IMR-90 (cell line): ENCODE results near the gene PRKCE. TPM values are rescaled to one million over a fixed set of nuclear protein-coding genes. Genes with fewer than 3 reads are reported as not detected.

Experiments
- ATAC-seq: fragments of 200-7000 bp; cut with Tn5 transposase; 2 replicates; pipeline ENCODE4 v1.9.1; 2020; ENCODE audit warnings: low read depth, mild to moderate bottlenecking, moderate library complexity
- BruUV-seq: library from RNA; stranded (reverse); fragments of 400-500 nt; replicated peaks from 2 replicates; lab custom pipeline; 2021; lab: Mats Ljungman, UMichigan
- CTCF ChIA-PET: fragments of 300-600 bp; formaldehyde crosslinking; extraction: SDS; loops from one replicate; lab custom pipeline; 2021; ENCODE audit warnings: antibody characterized with exemption; lab: Yijun Ruan, JAX
- POLR2A ChIA-PET: fragments of 300-600 bp; sonication (Branson Sonifier 250); formaldehyde crosslinking; loops from one replicate; lab custom pipeline; 2022; ENCODE audit warnings: antibody characterized with exemption; ENCODE audit not compliant: unreplicated experiment; lab: Charles Lee
- DNase-seq: peaks from one replicate; pipeline ENCODE4 v3.0.0; 2013
- H2AFZ ChIP-seq: replicated peaks from 2 replicates; pipeline ENCODE3; 2013; ENCODE audit warnings: low read length, mild to moderate bottlenecking; ENCODE audit not compliant: poor library complexity
- H2AK5ac ChIP-seq: 2 replicates; pipeline ENCODE4 v1.6.1; 2013; ENCODE audit warnings: low read depth, low read length, inconsistent platforms
- H2AK9ac ChIP-seq: replicated peaks from 2 replicates; pipeline ENCODE3; 2013; ENCODE audit warnings: mild to moderate bottlenecking, low read depth, low read length, moderate library complexity; ENCODE audit not compliant: poor library complexity
- H2BK120ac ChIP-seq: 2 replicates; pipeline ENCODE4 v1.6.1; 2013; ENCODE audit warnings: low read depth, low read length, inconsistent platforms
- H2BK15ac ChIP-seq: 3 replicates; pipeline ENCODE4 v1.6.1; 2013; ENCODE audit warnings: low read depth, low read length, inconsistent platforms
- H2BK20ac ChIP-seq: 2 replicates; pipeline ENCODE4 v1.6.1; 2013; ENCODE audit warnings: low read depth, mild to moderate bottlenecking, inconsistent platforms, low read length, moderate library complexity
- H2BK5ac ChIP-seq: 2 replicates; pipeline ENCODE4 v1.6.1; 2013; ENCODE audit warnings: mild to moderate bottlenecking, low read depth, low read length, inconsistent platforms; ENCODE audit not compliant: poor library complexity, severe bottlenecking
- H3K14ac ChIP-seq: replicated peaks from 2 replicates; pipeline ENCODE4 v1.6.1; 2013; ENCODE audit warnings: low read depth, low read length, inconsistent platforms
- H3K18ac ChIP-seq: 2 replicates; pipeline ENCODE4 v1.6.1; 2013; ENCODE audit warnings: low read depth, low read length, control low read depth
- H3K23ac ChIP-seq: 2 replicates; pipeline ENCODE4 v1.6.1; 2013; ENCODE audit warnings: low read depth, low read length, inconsistent platforms
- H3K27ac ChIP-seq: 2 replicates; pipeline ENCODE4 v1.5.1; 2013; ENCODE audit warnings: mild to moderate bottlenecking, control low read depth, low read length; ENCODE audit not compliant: insufficient read depth
- H3K27me3 ChIP-seq: 2 replicates; pipeline ENCODE4 v1.6.1; 2013; ENCODE audit warnings: low read length; ENCODE audit not compliant: control insufficient read depth, insufficient read depth
- H3K36me3 ChIP-seq: 2 replicates; pipeline ENCODE4 v1.6.1; 2013; ENCODE audit warnings: low read length, mixed read lengths; ENCODE audit not compliant: control insufficient read depth, insufficient read depth
- H3K4ac ChIP-seq: 2 replicates; pipeline ENCODE4 v1.6.1; 2013; ENCODE audit warnings: low read depth, low read length, inconsistent platforms
- H3K4me1 ChIP-seq: 2 replicates; pipeline ENCODE4 v1.6.1; 2013; ENCODE audit warnings: low read length, mixed read lengths; ENCODE audit not compliant: control insufficient read depth, insufficient read depth
- H3K4me2 ChIP-seq: 2 replicates; pipeline ENCODE4 v1.6.1; 2013; ENCODE audit warnings: low read depth, mild to moderate bottlenecking, control low read depth, low read length, moderate library complexity
- H3K4me3 ChIP-seq: 2 replicates; pipeline ENCODE4 v1.5.1; 2013; ENCODE audit warnings: low read depth, mild to moderate bottlenecking, control low read depth, low read length, moderate library complexity; ENCODE audit not compliant: insufficient read depth
- H3K56ac ChIP-seq: 2 replicates; pipeline ENCODE4 v1.6.1; 2013; ENCODE audit warnings: low read length, inconsistent platforms; ENCODE audit not compliant: insufficient read depth; ENCODE audit errors: extremely low read depth
- H3K79me1 ChIP-seq, 2 experiments: 2 replicates each; pipeline ENCODE4 v1.6.1; 2013; ENCODE audit warnings: low read length in 2 of 2, inconsistent platforms in 1 of 2, low read depth in 1 of 2
- H3K9ac ChIP-seq: 2 replicates; pipeline ENCODE4 v1.6.1; 2013; ENCODE audit warnings: low read depth, low read length, control low read depth
- H3K9me1 ChIP-seq: 2 replicates; pipeline ENCODE4 v1.6.1; 2013; ENCODE audit warnings: low read length, inconsistent platforms; ENCODE audit not compliant: insufficient read depth
- H3K9me3 ChIP-seq: 2 replicates; pipeline ENCODE4 v1.6.1; 2013; ENCODE audit warnings: low read length; ENCODE audit not compliant: control insufficient read depth, insufficient read depth
- H4K20me1 ChIP-seq: 2 replicates; pipeline ENCODE4 v1.6.1; 2013; ENCODE audit warnings: low read length, inconsistent platforms; ENCODE audit not compliant: insufficient read depth
- H4K5ac ChIP-seq: 2 replicates; pipeline ENCODE4 v1.6.1; 2013; ENCODE audit warnings: mild to moderate bottlenecking, low read depth, low read length, control low read depth
- H4K8ac ChIP-seq, 2 experiments: 2 replicates each; pipeline ENCODE4 v1.6.1; 2013; ENCODE audit warnings: low read depth in 2 of 2, low read length in 2 of 2, control low read depth in 1 of 2, inconsistent platforms in 1 of 2
- H4K91ac ChIP-seq: 2 replicates; pipeline ENCODE4 v1.6.1; 2013; ENCODE audit warnings: low read depth, low read length, inconsistent platforms; ENCODE audit not compliant: insufficient read depth
- ELK1 ChIP-seq: fragments of 150-350 bp; IDR thresholded peaks from 2 replicates; pipeline ENCODE4 v1.6.1; 2016; ENCODE audit warnings: low read depth, mild to moderate bottlenecking, low read length, moderate library complexity, borderline replicate concordance
- MAFK ChIP-seq: IDR thresholded peaks from 2 replicates; pipeline ENCODE4 v1.6.1; 2012; ENCODE audit warnings: low read depth, low read length, improper control_type of control experiment
- WGBS, 2 experiments: methylation state at CpG; one replicate each; pipeline versions ENCODE4 v1.1.5 to v1.1.7; 2013; ENCODE audit warnings: missing lambda C conversion rate in 2 of 2; ENCODE audit not compliant: insufficient read length in 1 of 2; ENCODE audit errors: extremely low coverage in 2 of 2; 5-methylcytosine and 5-hydroxymethylcytosine counted together
- dilution Hi-C: fragments of 300-500 bp; cut with HindIII; formaldehyde crosslinking; loops from one replicate; pipeline ENCODE4 v1.14.3; 2018; ENCODE audit warnings: low sequenced_read_pairs; ENCODE audit not compliant: unreplicated experiment
- in situ Hi-C: fragments of 300-500 bp; cut with MboI; formaldehyde crosslinking; loops from 3 replicates; pipeline ENCODE4 v1.14.3; 2019; ENCODE audit warnings: low sequenced_read_pairs, inconsistent platforms, mixed read lengths
- intact Hi-C: fragments of 100-400 bp; cut with micrococcal nuclease; formaldehyde crosslinking; loops from 2 replicates; pipeline ENCODE4 v1.10.0; 2022
- polyA plus RNA-seq, 3 experiments: library from polyadenylated mRNA; depleted of rRNA; stranded (reverse); fragments of >200 nt; gene quantifications; 2 replicates each; pipeline ENCODE4 v1.2.3, GENCODE V29; 2012; ENCODE audit warnings: low replicate concordance in 1 of 3
- total RNA-seq: library from RNA; depleted of rRNA; stranded (reverse); fragments of >200 nt; gene quantifications from 2 replicates; pipeline ENCODE4 v1.2.3, GENCODE V29; 2012

The PRKCE gene
- total and polyA plus RNA-seq, 2 of the 4 experiments (the other 2 are of a cell fraction), result 8.1 to 32.4 TPM

GRCh38 chr2:46071074-46071473 is 419.6 kb downstream of the PRKCE start:
- Histone ChIP-seq H3K18ac (peak overlapping the region; percentile 81), H2AFZ (no peak overlapping the region), H3K14ac (peak overlapping the region; percentile 92), H3K27ac (peak overlapping the region; percentile 86; the same call in 1 of the 2 replicates), H2BK120ac (peak overlapping the region; percentile 99), H2AK5ac (peak overlapping the region; percentile 96), H3K36me3 (no peaks in the 10 kb centered on the region), H3K9me3 (no peaks in the 10 kb centered on the region), H4K8ac (peak overlapping the region; percentile 62 to 95), H4K5ac (peak overlapping the region; percentile 15), H2BK5ac (peak overlapping the region; percentile 94), H2BK15ac (peak overlapping the region; percentile 96), H3K27me3 (no peaks in the 10 kb centered on the region), H3K4me2 (no peak overlapping the region), H3K9me1 (peaks cover 27% of the 10 kb centered on the region), H3K23ac (peak overlapping the region; percentile 80; the same call in 1 of the 2 replicates), H2BK20ac (peak overlapping the region; percentile 96), H3K4ac (peak overlapping the region; percentile 99), H3K79me1 (peaks cover 18 to 56% of the 10 kb centered on the region in 2 experiments), H3K56ac (no peak overlapping the region), H3K4me1 (peaks cover 33% of the 10 kb centered on the region), H2AK9ac (no peak overlapping the region), H4K20me1 (no peaks in the 10 kb centered on the region), H4K91ac (peak overlapping the region; percentile 92), H3K4me3 (no peak overlapping the region), H3K9ac (no peak overlapping the region)
- no TSS peak for BruUV-seq
- DNase-seq (no peak), ATAC-seq (no peak)
- TF ChIP-seq ELK1, result no peak
- TF ChIP-seq MAFK, result 0 out of 2 replicates have a peak, but pooled peaks have one; percentile 22
- WGBS, 2 experiments, result 100% methylated on average over 1 of the region's 3 CpGs; no CpG with 5 or more reads in 1 of the 2 experiments
- intact Hi-C loops (loop anchor here (5.0 kb wide), 1 partner anchor 66 kb away; no protein-coding TSS in a partner anchor), in situ Hi-C loops (no loop called here), dilution Hi-C loops (no loop called here)
- POLR2A ChIA-PET, result interaction anchor here (0.6 to 0.7 kb wide), 2 partner anchors 16 to 226 kb away, joined by 3 read pairs; partner anchors contain the start of gene EPAS1
- CTCF ChIA-PET, result interaction anchor here (0.6 to 2.3 kb wide), 4 partner anchors 8 to 94 kb away, joined by 3 to 11 read pairs (median 4); no protein-coding TSS in a partner anchor
